ENCODE data around the gene JAK3. TPM values are rescaled to one million over a fixed set of nuclear protein-coding genes. Genes with fewer than 3 reads are reported as not detected.
A peak's percentile ranks its signal among the peaks of the same experiment; 100 is the strongest.
"Not testable (repeated sequence)": the region's sequence is repeated elsewhere in the genome, so short reads cannot be mapped to it uniquely, and the experiment has no call there.

The JAK3 gene
- total RNA-seq, result 1 to 10 TPM; 1.0 to 4.0 (median 1.7) TPM

- H3K9me3 ChIP-seq, result no peaks in the 10 kb centered on the region
- 9% methylated on average over 6 of the region's 40 CpGs for WGBS
- peak within 1 kb of the TSS; percentile 68 for H3K27ac ChIP-seq
- DNase-seq (ENCODE audit: low spot score in 2 of 2), result no peak
- H3K4me1 ChIP-seq, result peaks cover 20% of the 10 kb centered on the region
- H3K36me3 ChIP-seq, result no peaks in the 10 kb centered on the region
- peaks cover 3% of the 10 kb centered on the region for H3K27me3 ChIP-seq
- H3K4me3 ChIP-seq, result peak within 1 kb of the TSS; percentile 46
- TF ChIP-seq POLR2A (IDR thresholded peaks at IDR 0.05), result no peak
- TF ChIP-seq POLR2AphosphoS5 (IDR thresholded peaks at IDR 0.05), result peak in 1 of 3 donors; percentile 16
These were observed at the start of gene JAK3 for GRCh38 chr19:17847538-17848366. TSS of gene JAK3 (minus strand) at chr19:17847982. CDS start at chr19:17844417, 3,565 bp downstream.

- no peak overlapping the region for H3K27ac ChIP-seq
- WGBS, result 87% methylated on average over 6 of the region's 9 CpGs
- no peaks in the 10 kb centered on the region for H3K36me3 ChIP-seq
- H3K27me3 ChIP-seq, result peaks cover 72% of the 10 kb centered on the region
- no peak overlapping the region for H3K4me3 ChIP-seq
- DNase-seq (ENCODE audit: low spot score in 2 of 2), result no peak
- TF ChIP-seq EP300 (IDR thresholded peaks at IDR 0.05) (no peak), CTCF (IDR thresholded peaks at IDR 0.05) (no peak), POLR2AphosphoS5 (IDR thresholded peaks at IDR 0.05) (no peak), POLR2A (IDR thresholded peaks at IDR 0.05) (no peak)
- no peaks in the 10 kb centered on the region for H3K9me3 ChIP-seq
- no peaks in the 10 kb centered on the region for H3K4me1 ChIP-seq
These were observed 46.0 kb upstream of the JAK3 start for GRCh38 chr19:17893766-17894165.

- H3K36me3 ChIP-seq, result no peaks in the 10 kb centered on the region
- peaks cover 42% of the 10 kb centered on the region for H3K27me3 ChIP-seq
- H3K9me3 ChIP-seq, result no peaks in the 10 kb centered on the region
- no peaks in the 10 kb centered on the region for H3K4me1 ChIP-seq
- no peak overlapping the region for H3K4me3 ChIP-seq
- TF ChIP-seq POLR2AphosphoS5 (IDR thresholded peaks at IDR 0.05) (no peak), CTCF (IDR thresholded peaks at IDR 0.05) (no peak), POLR2A (IDR thresholded peaks at IDR 0.05) (no peak), EP300 (IDR thresholded peaks at IDR 0.05) (no peak)
- no peak overlapping the region for H3K27ac ChIP-seq
- DNase-seq (ENCODE audit: low spot score in 2 of 2), result no peak
- 40% methylated on average over 18 of the region's 18 CpGs for WGBS
These were observed 41.9 kb upstream of the JAK3 start for GRCh38 chr19:17889609-17890214.

- no peak for DNase-seq (ENCODE audit: low spot score in 2 of 2)
- H3K4me3 ChIP-seq, result no peak overlapping the region
- TF ChIP-seq CTCF (IDR thresholded peaks at IDR 0.05), result no peak
- TF ChIP-seq POLR2A (IDR thresholded peaks at IDR 0.05), result no peak
- TF ChIP-seq POLR2AphosphoS5 (IDR thresholded peaks at IDR 0.05), result no peak
- TF ChIP-seq EP300 (IDR thresholded peaks at IDR 0.05), result no peak
- H3K4me1 ChIP-seq, result no peaks in the 10 kb centered on the region
- WGBS, result 94% methylated on average over 7 of the region's 7 CpGs
- no peak overlapping the region for H3K27ac ChIP-seq
- no peaks in the 10 kb centered on the region for H3K9me3 ChIP-seq
- peaks cover 40% of the 10 kb centered on the region for H3K27me3 ChIP-seq
- no peaks in the 10 kb centered on the region for H3K36me3 ChIP-seq
These were observed 40.5 kb upstream of the JAK3 start for GRCh38 chr19:17888260-17888659.

- not testable (repeated sequence) for DNase-seq (ENCODE audit: low spot score in 2 of 2); H3K4me1 ChIP-seq; H3K27ac ChIP-seq; H3K4me3 ChIP-seq; H3K9me3 ChIP-seq; H3K36me3 ChIP-seq
- WGBS, result 72% methylated on average over 4 of the region's 4 CpGs
- peaks cover 39% of the 10 kb centered on the region for H3K27me3 ChIP-seq
These were observed 39.4 kb upstream of the JAK3 start for GRCh38 chr19:17887221-17887620.

GRCh38 chr19:17886515-17886914 is 38.7 kb upstream of the JAK3 start:
- Histone ChIP-seq H3K4me3 (no peak overlapping the region), H3K27ac (no peak overlapping the region), H3K27me3 (peaks cover 38% of the 10 kb centered on the region), H3K9me3 (no peaks in the 10 kb centered on the region), H3K4me1 (no peaks in the 10 kb centered on the region), H3K36me3 (no peaks in the 10 kb centered on the region)
- DNase-seq (ENCODE audit: low spot score in 2 of 2), result no peak
- TF ChIP-seq POLR2AphosphoS5 (IDR thresholded peaks at IDR 0.05) (no peak), CTCF (IDR thresholded peaks at IDR 0.05) (no peak), EP300 (IDR thresholded peaks at IDR 0.05) (no peak), POLR2A (IDR thresholded peaks at IDR 0.05) (no peak)
- 79% methylated on average over 7 of the region's 7 CpGs for WGBS

Data from suprapubic skin (tissue), 4 donors.